Measurements from ENCODE around the gene AXDND1. TPM values are rescaled to one million over a fixed set of nuclear protein-coding genes. Genes with fewer than 3 reads are reported as not detected.

The AXDND1 gene
- polyA plus RNA-seq, 1 donor (not counting 4 experiments of a cell fraction or from before 2014, with no cell fraction given), result 0.04 TPM

DNA sequence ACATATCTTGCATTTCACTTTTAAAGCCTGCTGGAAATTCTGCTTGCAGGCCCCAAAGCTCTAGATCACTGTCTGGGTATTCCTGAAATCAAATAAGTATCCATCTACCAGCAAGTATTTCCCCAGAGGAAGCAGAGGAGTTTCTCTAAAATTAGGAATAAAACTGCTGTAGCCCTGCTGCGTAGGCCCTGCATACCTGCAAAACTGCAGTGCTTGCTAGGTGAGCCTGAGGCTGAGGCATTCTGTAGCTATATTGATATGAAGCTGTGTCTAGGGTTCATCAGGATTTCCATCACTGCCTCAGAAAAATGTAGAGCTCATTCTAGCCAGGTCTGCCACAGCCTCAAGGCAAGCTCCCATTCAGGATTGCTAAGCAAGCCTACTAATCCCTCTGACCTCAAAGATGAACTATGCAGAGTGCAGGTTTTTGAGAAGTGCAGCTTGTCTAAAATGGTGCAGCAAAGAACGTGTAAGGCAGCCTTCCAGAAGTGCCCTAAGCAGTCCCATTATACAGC is 181.3 kb downstream of the AXDND1 start:
- peaks cover 5% of the 10 kb centered on the region for H3K4me1 ChIP-seq (ENCODE audit: control insufficient read depth, extremely low read depth, insufficient read depth, low read length)
- no peak for DNase-seq (ENCODE audit: low read depth, low spot score)

DNA sequence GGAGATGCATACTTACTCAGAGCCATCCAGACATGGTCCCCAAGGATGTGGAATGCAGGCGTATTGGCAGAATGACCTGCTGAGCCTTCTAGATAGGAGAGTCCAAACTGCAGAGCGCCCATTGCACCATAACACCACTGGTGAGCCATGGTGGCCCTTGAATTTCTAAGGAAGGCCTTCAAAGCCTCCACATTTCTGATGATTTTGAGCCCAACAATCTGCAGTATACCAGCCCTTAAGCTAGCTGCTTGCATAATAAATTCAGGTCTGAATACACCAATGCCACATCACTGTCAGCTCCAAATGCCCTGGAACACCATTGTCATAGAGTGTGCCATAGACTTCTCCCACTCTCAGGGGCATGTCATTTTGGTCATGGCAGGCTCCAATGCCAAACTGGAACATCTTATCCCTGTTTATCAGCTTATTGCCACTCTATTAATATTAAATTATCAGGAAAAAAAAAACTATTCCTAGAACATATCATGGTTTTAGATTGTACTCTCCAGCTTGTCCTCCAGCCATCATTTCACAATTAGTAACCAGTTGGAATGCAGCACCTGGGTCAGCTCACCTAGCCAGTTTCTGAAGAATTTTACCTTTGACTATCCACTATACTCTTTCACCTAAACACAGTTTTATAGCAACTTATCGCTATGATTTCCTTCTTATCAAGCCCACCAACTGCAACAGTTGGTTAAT is 183.0 kb downstream of the AXDND1 start:
- no peak for TF ChIP-seq CTCF (optimal IDR thresholded peaks at IDR 0.05 in 1 of 3, IDR thresholded peaks at IDR 0.05 in 1 of 3, conservative IDR thresholded peaks at IDR 0.05 in 1 of 3; ENCODE audit: extremely low read depth in 1 of 3, insufficient read depth in 2 of 3, low read length in 3 of 3)
- TF ChIP-seq EZH2 (IDR thresholded peaks at IDR 0.05; ENCODE audit: low read length), result no peak
- FAIRE-seq, result no peak
- no peaks in the 10 kb centered on the region for H3K79me2 ChIP-seq (ENCODE audit: control insufficient read depth, insufficient read depth, low read length)
- no peak for DNase-seq (ENCODE audit: low read depth, low spot score)
- H3K27ac ChIP-seq (ENCODE audit: control insufficient read depth, insufficient read depth, low read length), result no peak overlapping the region
- H3K4me3 ChIP-seq (ENCODE audit: control insufficient read depth in 2 of 3, extremely low read depth in 1 of 3, insufficient read depth in 2 of 3, low read depth in 1 of 3, low read length in 3 of 3), result no peak overlapping the region
- peaks cover 5% of the 10 kb centered on the region for H3K4me1 ChIP-seq (ENCODE audit: control insufficient read depth, extremely low read depth, insufficient read depth, low read length)
- no peaks in the 10 kb centered on the region for H3K27me3 ChIP-seq (ENCODE audit: control insufficient read depth, extremely low read depth, insufficient read depth, low read length)
- dilution Hi-C loops (cut with MboI; ENCODE audit: extremely low pct_ligation_motif_present, low sequenced_read_pairs), result no loop called here
- no peaks in the 10 kb centered on the region for H4K20me1 ChIP-seq (ENCODE audit: control insufficient read depth, extremely low read depth, insufficient read depth, low read length)
- H3K4me2 ChIP-seq (ENCODE audit: control insufficient read depth, extremely low read depth, insufficient read depth, low read depth, low read length), result no peak overlapping the region
- H3K9me3 ChIP-seq (ENCODE audit: control insufficient read depth, low read depth, low read length), result no peaks in the 10 kb centered on the region
- no peak overlapping the region for H2AFZ ChIP-seq (ENCODE audit: control insufficient read depth, low read length)
- H3K36me3 ChIP-seq (ENCODE audit: control insufficient read depth in 2 of 2, extremely low read depth in 1 of 2, insufficient read depth in 2 of 2, low read length in 2 of 2), result no peaks in the 10 kb centered on the region
- H3K9ac ChIP-seq (ENCODE audit: control insufficient read depth, extremely low read depth, insufficient read depth, low read length), result no peak overlapping the region
- H3K9me1 ChIP-seq (ENCODE audit: control insufficient read depth, extremely low read depth, insufficient read depth, low read length), result no peaks in the 10 kb centered on the region

More for the DNA sequence above, 181.3 kb downstream of the AXDND1 start:
- H4K20me1 ChIP-seq (ENCODE audit: control insufficient read depth, extremely low read depth, insufficient read depth, low read length), result no peaks in the 10 kb centered on the region
- H3K9me1 ChIP-seq (ENCODE audit: control insufficient read depth, extremely low read depth, insufficient read depth, low read length), result no peaks in the 10 kb centered on the region
- H3K9ac ChIP-seq (ENCODE audit: control insufficient read depth, extremely low read depth, insufficient read depth, low read length), result no peak overlapping the region
- H3K4me2 ChIP-seq (ENCODE audit: control insufficient read depth, extremely low read depth, insufficient read depth, low read depth, low read length), result no peak overlapping the region
- no peaks in the 10 kb centered on the region for H3K27me3 ChIP-seq (ENCODE audit: control insufficient read depth, extremely low read depth, insufficient read depth, low read length)
- TF ChIP-seq CTCF (optimal IDR thresholded peaks at IDR 0.05 in 1 of 3, IDR thresholded peaks at IDR 0.05 in 1 of 3, conservative IDR thresholded peaks at IDR 0.05 in 1 of 3; ENCODE audit: extremely low read depth in 1 of 3, insufficient read depth in 2 of 3, low read length in 3 of 3) (no peak), EZH2 (IDR thresholded peaks at IDR 0.05; ENCODE audit: low read length) (no peak)
- H3K36me3 ChIP-seq (ENCODE audit: control insufficient read depth in 2 of 2, extremely low read depth in 1 of 2, insufficient read depth in 2 of 2, low read length in 2 of 2), result no peaks in the 10 kb centered on the region
- no peaks in the 10 kb centered on the region for H3K79me2 ChIP-seq (ENCODE audit: control insufficient read depth, insufficient read depth, low read length)
- H3K27ac ChIP-seq (ENCODE audit: control insufficient read depth, insufficient read depth, low read length), result no peak overlapping the region
- dilution Hi-C loops (cut with MboI; ENCODE audit: extremely low pct_ligation_motif_present, low sequenced_read_pairs), result no loop called here
- no peak overlapping the region for H2AFZ ChIP-seq (ENCODE audit: control insufficient read depth, low read length)
- H3K9me3 ChIP-seq (ENCODE audit: control insufficient read depth, low read depth, low read length), result no peaks in the 10 kb centered on the region
- no peak for FAIRE-seq
- no peak overlapping the region for H3K4me3 ChIP-seq (ENCODE audit: control insufficient read depth in 2 of 3, extremely low read depth in 1 of 3, insufficient read depth in 2 of 3, low read depth in 1 of 3, low read length in 3 of 3)

Measured in keratinocyte (primary cell).